ENCODE data around the gene PUSL1.

PUSL1 gene

GRCh38 chr1:1262758-1263157 lies 45.6 kb upstream of the PUSL1 start:
- Histone ChIP-seq H3K4me3 (ENCODE audit: insufficient read length, low read depth) (no peak overlapping the region), H3K9ac (ENCODE audit: insufficient read length, low read depth) (no peak overlapping the region), H3K36me3 (ENCODE audit: insufficient read depth, insufficient read length, low read length) (peaks cover 84% of the 10 kb centered on the region), H3K9me3 (ENCODE audit: insufficient read depth, low read length) (no peaks in the 10 kb centered on the region), H3K4me1 (ENCODE audit: insufficient read depth, insufficient read length) (peaks cover 11% of the 10 kb centered on the region), H3K27me3 (ENCODE audit: insufficient read depth, insufficient read length) (no peaks in the 10 kb centered on the region)
- DNase-seq (ENCODE audit: low read depth, low spot score): no peak
- TF ChIP-seq SUZ12 (IDR thresholded peaks at IDR 0.05; ENCODE audit: extremely low read depth, insufficient read depth, insufficient read length) (no peak), YY1 (IDR thresholded peaks at IDR 0.05; ENCODE audit: insufficient read depth, insufficient read length) (no peak), ZNF274 (IDR thresholded peaks at IDR 0.05; ENCODE audit: low read depth, low read length) (no peak)

- peaks cover 3% of the 10 kb centered on the region for H3K4me1 ChIP-seq (ENCODE audit: insufficient read depth, insufficient read length)
- no peaks in the 10 kb centered on the region for H3K9me3 ChIP-seq (ENCODE audit: insufficient read depth, low read length)
- DNase-seq (ENCODE audit: low read depth, low spot score): no peak
- no peak overlapping the region for H3K9ac ChIP-seq (ENCODE audit: insufficient read length, low read depth)
- H3K27me3 ChIP-seq (ENCODE audit: insufficient read depth, insufficient read length): no peaks in the 10 kb centered on the region
- no peak overlapping the region for H3K4me3 ChIP-seq (ENCODE audit: insufficient read length, low read depth)
- H3K36me3 ChIP-seq (ENCODE audit: insufficient read depth, insufficient read length, low read length): peaks cover 89% of the 10 kb centered on the region
- TF ChIP-seq YY1 (IDR thresholded peaks at IDR 0.05; ENCODE audit: insufficient read depth, insufficient read length) (no peak), ZNF274 (IDR thresholded peaks at IDR 0.05; ENCODE audit: low read depth, low read length) (no peak), SUZ12 (IDR thresholded peaks at IDR 0.05; ENCODE audit: extremely low read depth, insufficient read depth, insufficient read length) (no peak)
Measured at GRCh38 chr1:1264026-1264425, 44.4 kb upstream of the PUSL1 start.

GRCh38 chr1:1264868-1265272 lies 43.5 kb upstream of the PUSL1 start:
- no peak overlapping the region for H3K4me3 ChIP-seq (ENCODE audit: insufficient read length, low read depth)
- H3K4me1 ChIP-seq (ENCODE audit: insufficient read depth, insufficient read length): no peaks in the 10 kb centered on the region
- no peak for DNase-seq (ENCODE audit: low read depth, low spot score)
- peaks cover 89% of the 10 kb centered on the region for H3K36me3 ChIP-seq (ENCODE audit: insufficient read depth, insufficient read length, low read length)
- no peak overlapping the region for H3K9ac ChIP-seq (ENCODE audit: insufficient read length, low read depth)
- H3K9me3 ChIP-seq (ENCODE audit: insufficient read depth, low read length): no peaks in the 10 kb centered on the region
- no peaks in the 10 kb centered on the region for H3K27me3 ChIP-seq (ENCODE audit: insufficient read depth, insufficient read length)
- TF ChIP-seq YY1 (IDR thresholded peaks at IDR 0.05; ENCODE audit: insufficient read depth, insufficient read length) (no peak), ZNF274 (IDR thresholded peaks at IDR 0.05; ENCODE audit: low read depth, low read length) (no peak), SUZ12 (IDR thresholded peaks at IDR 0.05; ENCODE audit: extremely low read depth, insufficient read depth, insufficient read length) (no peak)

- no peaks in the 10 kb centered on the region for H3K27me3 ChIP-seq (ENCODE audit: insufficient read depth, insufficient read length)
- H3K36me3 ChIP-seq (ENCODE audit: insufficient read depth, insufficient read length, low read length): peaks cover 86% of the 10 kb centered on the region
- no peak for TF ChIP-seq ZNF274 (IDR thresholded peaks at IDR 0.05; ENCODE audit: low read depth, low read length)
- no peak for TF ChIP-seq SUZ12 (IDR thresholded peaks at IDR 0.05; ENCODE audit: extremely low read depth, insufficient read depth, insufficient read length)
- TF ChIP-seq YY1 (IDR thresholded peaks at IDR 0.05; ENCODE audit: insufficient read depth, insufficient read length): no peak
- peaks cover 5% of the 10 kb centered on the region for H3K4me1 ChIP-seq (ENCODE audit: insufficient read depth, insufficient read length)
- H3K9ac ChIP-seq (ENCODE audit: insufficient read length, low read depth): no peak overlapping the region
- H3K4me3 ChIP-seq (ENCODE audit: insufficient read length, low read depth): no peak overlapping the region
- no peak for DNase-seq (ENCODE audit: low read depth, low spot score)
- no peaks in the 10 kb centered on the region for H3K9me3 ChIP-seq (ENCODE audit: insufficient read depth, low read length)
Measured at GRCh38 chr1:1267488-1268283, 40.7 kb upstream of the PUSL1 start.

- DNase-seq (ENCODE audit: low read depth, low spot score): no peak
- peaks cover 83% of the 10 kb centered on the region for H3K36me3 ChIP-seq (ENCODE audit: insufficient read depth, insufficient read length, low read length)
- TF ChIP-seq ZNF274 (IDR thresholded peaks at IDR 0.05; ENCODE audit: low read depth, low read length) (no peak), SUZ12 (IDR thresholded peaks at IDR 0.05; ENCODE audit: extremely low read depth, insufficient read depth, insufficient read length) (no peak), YY1 (IDR thresholded peaks at IDR 0.05; ENCODE audit: insufficient read depth, insufficient read length) (no peak)
- no peak overlapping the region for H3K4me3 ChIP-seq (ENCODE audit: insufficient read length, low read depth)
- H3K4me1 ChIP-seq (ENCODE audit: insufficient read depth, insufficient read length): peaks cover 7% of the 10 kb centered on the region
- H3K27me3 ChIP-seq (ENCODE audit: insufficient read depth, insufficient read length): no peaks in the 10 kb centered on the region
- no peaks in the 10 kb centered on the region for H3K9me3 ChIP-seq (ENCODE audit: insufficient read depth, low read length)
- H3K9ac ChIP-seq (ENCODE audit: insufficient read length, low read depth): no peak overlapping the region
Measured at GRCh38 chr1:1268284-1268682, 40.1 kb upstream of the PUSL1 start.

- H3K27me3 ChIP-seq (ENCODE audit: insufficient read depth, insufficient read length): no peaks in the 10 kb centered on the region
- no peak overlapping the region for H3K4me3 ChIP-seq (ENCODE audit: insufficient read length, low read depth)
- no peak for TF ChIP-seq YY1 (IDR thresholded peaks at IDR 0.05; ENCODE audit: insufficient read depth, insufficient read length)
- TF ChIP-seq SUZ12 (IDR thresholded peaks at IDR 0.05; ENCODE audit: extremely low read depth, insufficient read depth, insufficient read length): no peak
- no peak for TF ChIP-seq ZNF274 (IDR thresholded peaks at IDR 0.05; ENCODE audit: low read depth, low read length)
- H3K9ac ChIP-seq (ENCODE audit: insufficient read length, low read depth): no peak overlapping the region
- peaks cover 7% of the 10 kb centered on the region for H3K4me1 ChIP-seq (ENCODE audit: insufficient read depth, insufficient read length)
- H3K9me3 ChIP-seq (ENCODE audit: insufficient read depth, low read length): no peaks in the 10 kb centered on the region
- DNase-seq (ENCODE audit: low read depth, low spot score): no peak
- H3K36me3 ChIP-seq (ENCODE audit: insufficient read depth, insufficient read length, low read length): peaks cover 58% of the 10 kb centered on the region
Measured at GRCh38 chr1:1270813-1271212, 37.6 kb upstream of the PUSL1 start.

GRCh38 chr1:1272341-1273208 lies 35.8 kb upstream of the PUSL1 start:
- no peak for DNase-seq (ENCODE audit: low read depth, low spot score)
- Histone ChIP-seq H3K4me1 (ENCODE audit: insufficient read depth, insufficient read length) (peaks cover 7% of the 10 kb centered on the region), H3K9me3 (ENCODE audit: insufficient read depth, low read length) (no peaks in the 10 kb centered on the region; the same call in 1 of the 2 replicates), H3K36me3 (ENCODE audit: insufficient read depth, insufficient read length, low read length) (peaks cover 48% of the 10 kb centered on the region), H3K4me3 (ENCODE audit: insufficient read length, low read depth) (peak overlapping the region; percentile 84), H3K27me3 (ENCODE audit: insufficient read depth, insufficient read length) (no peaks in the 10 kb centered on the region), H3K9ac (ENCODE audit: insufficient read length, low read depth) (peak overlapping the region; percentile 95)
- TF ChIP-seq SUZ12 (IDR thresholded peaks at IDR 0.05; ENCODE audit: extremely low read depth, insufficient read depth, insufficient read length) (no peak), ZNF274 (IDR thresholded peaks at IDR 0.05; ENCODE audit: low read depth, low read length) (no peak), YY1 (IDR thresholded peaks at IDR 0.05; ENCODE audit: insufficient read depth, insufficient read length) (no peak)
